ENCODE data around the gene HLA-DPA1.
"Not testable (repeated sequence)": the region's sequence is repeated elsewhere in the genome, so short reads cannot be mapped to it uniquely, and the experiment has no call there.

HLA-DPA1 gene

GRCh38 chr6:33105386-33105785, 31.9 kb upstream of the HLA-DPA1 start:
- Histone ChIP-seq H4K20me1 (ENCODE audit: insufficient read depth, low read length) (no peaks in the 10 kb centered on the region), H3K4me3 (ENCODE audit: low read depth in 1 of 2, low read length in 2 of 2) (no peak overlapping the region), H3K36me3 (ENCODE audit: insufficient read depth, low read length) (no peaks in the 10 kb centered on the region), H3K27me3 (ENCODE audit: insufficient read depth, low read length, poor library complexity) (peaks cover 22% of the 10 kb centered on the region), H3K27ac (ENCODE audit: low read length) (no peak overlapping the region), H3K79me2 (ENCODE audit: insufficient read depth, low read length) (no peaks in the 10 kb centered on the region), H2AFZ (ENCODE audit: low read depth, low read length) (no peak overlapping the region), H3K4me2 (ENCODE audit: insufficient read depth, low read length) (no peak overlapping the region), H3K4me1 (ENCODE audit: insufficient read depth, low read length) (no peaks in the 10 kb centered on the region), H3K9me3 (ENCODE audit: insufficient read depth, low read length, severe bottlenecking) (peaks cover 8% of the 10 kb centered on the region), H3K9ac (ENCODE audit: low read depth, low read length) (no peak overlapping the region)
- no peak for DNase-seq
- TF ChIP-seq CTCF (IDR thresholded peaks at IDR 0.05; ENCODE audit: borderline replicate concordance, extremely low read depth, low read length, poor library complexity, severe bottlenecking) = no peak
- TF ChIP-seq EZH2 (IDR thresholded peaks at IDR 0.05; ENCODE audit: borderline replicate concordance, low read depth, low read length, severe bottlenecking) = no peak
- ATAC-seq (ENCODE audit: insufficient read depth, low read depth) = no peak

DNA sequence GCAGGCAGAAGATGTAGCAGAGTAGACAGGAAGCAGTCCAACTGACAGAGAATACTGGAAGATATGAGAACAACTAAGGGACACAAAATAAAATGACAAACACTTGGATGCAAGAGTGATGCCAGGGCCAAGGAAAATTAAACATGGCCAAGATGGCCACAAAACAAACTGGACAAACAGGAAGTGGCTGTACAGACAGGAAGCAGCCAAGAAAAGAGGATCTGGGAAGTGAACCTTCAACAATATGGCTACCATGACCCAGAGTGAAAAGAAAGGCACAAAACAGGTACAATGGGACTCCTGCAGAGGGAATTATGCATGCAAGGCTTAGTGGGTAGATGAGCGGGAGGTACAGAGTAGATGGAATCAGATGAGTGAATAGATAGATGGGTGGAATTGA, 31.4 kb upstream of the HLA-DPA1 start:
- H3K9ac ChIP-seq (ENCODE audit: low read depth, low read length) = no peak overlapping the region
- no peak overlapping the region for H3K4me3 ChIP-seq (ENCODE audit: low read depth in 1 of 2, low read length in 2 of 2)
- no peak overlapping the region for H3K4me2 ChIP-seq (ENCODE audit: insufficient read depth, low read length)
- no peak for TF ChIP-seq CTCF (IDR thresholded peaks at IDR 0.05; ENCODE audit: borderline replicate concordance, extremely low read depth, low read length, poor library complexity, severe bottlenecking)
- TF ChIP-seq EZH2 (IDR thresholded peaks at IDR 0.05; ENCODE audit: borderline replicate concordance, low read depth, low read length, severe bottlenecking) = no peak
- DNase-seq (no peak), ATAC-seq (ENCODE audit: insufficient read depth, low read depth) (no peak)
- H3K9me3 ChIP-seq (ENCODE audit: insufficient read depth, low read length, severe bottlenecking) = peaks cover 10% of the 10 kb centered on the region
- peaks cover 21% of the 10 kb centered on the region for H3K27me3 ChIP-seq (ENCODE audit: insufficient read depth, low read length, poor library complexity)
- no peaks in the 10 kb centered on the region for H3K36me3 ChIP-seq (ENCODE audit: insufficient read depth, low read length)
- H3K4me1 ChIP-seq (ENCODE audit: insufficient read depth, low read length) = no peaks in the 10 kb centered on the region
- no peak overlapping the region for H3K27ac ChIP-seq (ENCODE audit: low read length)
- H2AFZ ChIP-seq (ENCODE audit: low read depth, low read length) = no peak overlapping the region
- no peaks in the 10 kb centered on the region for H4K20me1 ChIP-seq (ENCODE audit: insufficient read depth, low read length)
- no peaks in the 10 kb centered on the region for H3K79me2 ChIP-seq (ENCODE audit: insufficient read depth, low read length)

DNA sequence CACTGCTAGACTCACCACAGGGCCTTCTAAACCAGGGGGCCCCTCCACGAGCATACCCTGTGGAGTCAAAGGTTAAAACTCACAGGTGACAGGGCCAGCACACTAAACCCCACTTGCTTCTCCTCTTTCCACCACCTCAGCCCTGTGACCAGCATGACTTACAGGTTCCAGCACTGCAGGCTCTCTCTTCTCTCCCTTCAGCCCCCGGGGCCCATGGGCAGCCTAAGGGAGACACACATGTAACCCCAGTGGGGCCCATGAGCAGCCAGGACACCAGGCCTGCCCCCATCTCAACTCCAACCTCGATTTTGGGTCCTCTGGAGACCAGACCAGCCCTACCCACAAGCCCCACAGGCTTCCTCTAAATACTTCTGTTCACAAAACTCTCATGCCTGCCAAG, 30.3 kb upstream of the HLA-DPA1 start:
- Histone ChIP-seq H3K27me3 (ENCODE audit: insufficient read depth, low read length, poor library complexity) (peaks cover 18% of the 10 kb centered on the region), H4K20me1 (ENCODE audit: insufficient read depth, low read length) (no peaks in the 10 kb centered on the region), H3K4me3 (ENCODE audit: low read depth in 1 of 2, low read length in 2 of 2) (no peak overlapping the region), H3K36me3 (ENCODE audit: insufficient read depth, low read length) (no peaks in the 10 kb centered on the region), H3K4me2 (ENCODE audit: insufficient read depth, low read length) (no peak overlapping the region), H3K4me1 (ENCODE audit: insufficient read depth, low read length) (no peaks in the 10 kb centered on the region), H2AFZ (ENCODE audit: low read depth, low read length) (no peak overlapping the region), H3K9ac (ENCODE audit: low read depth, low read length) (no peak overlapping the region), H3K27ac (ENCODE audit: low read length) (no peak overlapping the region), H3K79me2 (ENCODE audit: insufficient read depth, low read length) (no peaks in the 10 kb centered on the region), H3K9me3 (ENCODE audit: insufficient read depth, low read length, severe bottlenecking) (peaks cover 10% of the 10 kb centered on the region)
- no peak for ATAC-seq (ENCODE audit: insufficient read depth, low read depth)
- no peak for DNase-seq
- TF ChIP-seq EZH2 (IDR thresholded peaks at IDR 0.05; ENCODE audit: borderline replicate concordance, low read depth, low read length, severe bottlenecking) (no peak), CTCF (IDR thresholded peaks at IDR 0.05; ENCODE audit: borderline replicate concordance, extremely low read depth, low read length, poor library complexity, severe bottlenecking) (no peak)

DNA sequence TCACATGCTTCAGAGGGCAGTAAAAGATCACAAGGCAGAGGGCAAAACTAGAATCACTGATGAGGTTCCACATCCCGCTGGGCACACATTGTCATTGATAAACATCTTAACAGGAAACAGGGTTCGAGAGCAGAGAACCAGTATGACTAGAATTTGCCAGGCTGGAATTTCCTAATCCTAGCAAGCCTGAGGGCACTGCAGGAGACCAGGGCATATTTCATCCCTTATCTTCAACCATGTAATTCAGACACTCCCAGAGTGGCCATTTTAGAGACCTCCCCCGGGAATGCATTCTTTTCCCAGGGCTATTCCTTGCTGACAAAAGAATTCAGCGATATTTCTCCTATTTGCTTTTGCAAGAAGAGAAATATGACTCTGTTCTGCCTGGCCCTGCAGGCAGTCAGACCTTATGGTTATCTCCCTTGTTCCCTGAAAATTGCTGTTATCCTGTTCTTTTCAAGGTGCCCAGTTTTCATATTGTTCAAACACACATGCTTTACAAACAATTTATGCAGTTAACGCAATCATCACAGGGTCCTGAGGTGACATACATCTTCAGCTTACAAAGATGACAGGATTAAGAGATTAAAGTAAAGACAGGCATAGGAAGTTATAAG, 27.8 kb upstream of the HLA-DPA1 start:
- not testable (repeated sequence) for DNase-seq; H3K4me2 ChIP-seq (ENCODE audit: insufficient read depth, low read length); H3K27ac ChIP-seq (ENCODE audit: low read length); H3K9me3 ChIP-seq (ENCODE audit: insufficient read depth, low read length, severe bottlenecking); H2AFZ ChIP-seq (ENCODE audit: low read depth, low read length); ATAC-seq (ENCODE audit: insufficient read depth, low read depth); H3K27me3 ChIP-seq (ENCODE audit: insufficient read depth, low read length, poor library complexity); H3K36me3 ChIP-seq (ENCODE audit: insufficient read depth, low read length); H3K4me3 ChIP-seq (ENCODE audit: low read depth in 1 of 2, low read length in 2 of 2); H3K9ac ChIP-seq (ENCODE audit: low read depth, low read length); H3K79me2 ChIP-seq (ENCODE audit: insufficient read depth, low read length); H4K20me1 ChIP-seq (ENCODE audit: insufficient read depth, low read length); H3K4me1 ChIP-seq (ENCODE audit: insufficient read depth, low read length)

Measured in DND-41 (cell line).